ENCODE data around the gene CEACAM16. TPM values are rescaled to one million over a fixed set of nuclear protein-coding genes. Genes with fewer than 3 reads are reported as not detected.
"Not testable (repeated sequence)": the region's sequence is repeated elsewhere in the genome, so short reads cannot be mapped to it uniquely, and the experiment has no call there.

CEACAM16 gene
- total RNA-seq, 1 donor from 2014 or later, result not detected

DNA sequence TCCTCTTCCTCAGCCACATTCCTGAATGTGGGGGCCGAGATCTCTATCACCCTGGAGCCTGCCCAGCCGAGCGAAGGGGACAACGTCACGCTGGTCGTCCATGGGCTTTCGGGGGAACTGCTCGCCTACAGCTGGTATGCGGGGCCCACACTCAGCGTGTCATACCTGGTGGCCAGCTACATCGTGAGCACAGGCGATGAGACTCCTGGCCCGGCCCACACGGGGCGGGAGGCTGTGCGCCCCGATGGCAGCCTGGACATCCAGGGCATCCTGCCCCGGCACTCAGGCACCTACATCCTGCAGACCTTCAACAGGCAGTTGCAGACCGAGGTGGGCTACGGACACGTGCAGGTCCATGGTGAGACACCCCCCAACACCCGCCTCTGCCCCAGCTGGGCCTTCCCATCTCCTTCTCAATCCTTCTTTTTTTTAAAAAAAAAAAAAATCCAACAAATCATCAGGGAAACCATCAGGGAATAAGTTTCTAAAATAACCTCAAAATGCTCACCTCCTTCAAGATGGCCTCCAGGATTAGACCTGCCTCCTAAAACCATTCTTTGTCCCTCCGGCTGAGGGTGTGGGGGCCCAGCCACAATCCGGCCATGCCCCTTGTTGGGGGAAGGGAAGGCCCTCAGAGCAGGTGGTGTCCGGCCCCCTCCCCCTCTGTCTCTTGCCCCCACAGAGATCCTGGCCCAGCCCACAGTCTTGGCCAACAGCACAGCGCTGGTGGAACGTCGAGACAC, 4.6 kb downstream of the CEACAM16 start:
- H3K4me3 ChIP-seq (ENCODE audit: low read depth, low read length), result no peak overlapping the region
- no peak for DNase-seq (ENCODE audit: low read depth)
- TF ChIP-seq, protein P1, sequence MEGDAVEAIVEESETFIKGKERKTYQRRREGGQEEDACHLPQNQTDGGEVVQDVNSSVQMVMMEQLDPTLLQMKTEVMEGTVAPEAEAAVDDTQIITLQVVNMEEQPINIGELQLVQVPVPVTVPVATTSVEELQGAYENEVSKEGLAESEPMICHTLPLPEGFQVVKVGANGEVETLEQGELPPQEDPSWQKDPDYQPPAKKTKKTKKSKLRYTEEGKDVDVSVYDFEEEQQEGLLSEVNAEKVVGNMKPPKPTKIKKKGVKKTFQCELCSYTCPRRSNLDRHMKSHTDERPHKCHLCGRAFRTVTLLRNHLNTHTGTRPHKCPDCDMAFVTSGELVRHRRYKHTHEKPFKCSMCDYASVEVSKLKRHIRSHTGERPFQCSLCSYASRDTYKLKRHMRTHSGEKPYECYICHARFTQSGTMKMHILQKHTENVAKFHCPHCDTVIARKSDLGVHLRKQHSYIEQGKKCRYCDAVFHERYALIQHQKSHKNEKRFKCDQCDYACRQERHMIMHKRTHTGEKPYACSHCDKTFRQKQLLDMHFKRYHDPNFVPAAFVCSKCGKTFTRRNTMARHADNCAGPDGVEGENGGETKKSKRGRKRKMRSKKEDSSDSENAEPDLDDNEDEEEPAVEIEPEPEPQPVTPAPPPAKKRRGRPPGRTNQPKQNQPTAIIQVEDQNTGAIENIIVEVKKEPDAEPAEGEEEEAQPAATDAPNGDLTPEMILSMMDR (conservative IDR thresholded peaks at IDR 0.05; ENCODE audit: low read depth, low read length), result no peak

DNA sequence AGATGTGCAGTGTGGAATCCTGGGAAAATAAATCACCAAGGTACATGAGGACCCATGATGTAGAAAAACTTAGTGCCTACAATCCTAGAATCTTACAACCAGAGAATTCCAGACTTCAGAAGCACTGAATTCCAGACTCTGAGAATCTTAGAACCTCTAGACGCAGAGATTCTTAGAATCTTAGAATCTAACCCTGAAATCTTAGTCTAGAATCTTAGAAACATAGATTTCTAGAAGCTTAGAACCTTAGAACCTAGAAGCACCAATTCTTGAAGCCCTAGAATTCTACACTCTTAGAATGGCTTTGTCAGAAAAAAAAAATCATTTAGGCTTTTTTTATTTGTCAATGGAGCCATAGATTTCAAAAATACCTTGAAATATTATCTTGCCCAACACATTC, 6.0 kb downstream of the CEACAM16 start:
- no peak for DNase-seq (ENCODE audit: low read depth)
- no peak overlapping the region for H3K4me3 ChIP-seq (ENCODE audit: low read depth, low read length)
- TF ChIP-seq, protein P1 (conservative IDR thresholded peaks at IDR 0.05; ENCODE audit: low read depth, low read length), result no peak

DNA sequence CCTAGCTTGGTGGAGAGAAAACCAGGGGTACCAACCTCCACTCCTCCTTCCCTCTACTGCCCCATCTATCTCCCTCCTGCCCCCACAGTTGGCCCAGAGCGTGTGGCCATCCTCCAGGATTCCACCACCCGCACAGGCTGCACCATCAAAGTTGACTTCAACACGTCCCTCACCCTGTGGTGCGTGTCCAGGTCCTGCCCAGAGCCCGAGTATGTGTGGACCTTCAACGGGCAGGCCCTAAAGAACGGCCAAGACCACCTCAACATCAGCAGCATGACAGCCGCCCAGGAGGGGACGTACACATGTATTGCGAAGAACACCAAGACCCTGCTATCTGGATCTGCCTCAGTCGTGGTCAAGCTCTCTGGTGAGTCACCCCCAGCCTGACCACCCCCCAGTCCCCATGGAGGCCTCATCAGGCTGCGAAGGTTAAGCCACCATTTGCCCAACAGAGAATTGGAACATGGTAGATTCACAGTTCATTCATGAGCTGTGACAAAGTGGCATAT, 6.6 kb downstream of the CEACAM16 start:
- DNase-seq (ENCODE audit: low read depth), result no peak
- TF ChIP-seq, protein P1 (conservative IDR thresholded peaks at IDR 0.05; ENCODE audit: low read depth, low read length), result no peak
- H3K4me3 ChIP-seq (ENCODE audit: low read depth, low read length), result no peak overlapping the region

DNA sequence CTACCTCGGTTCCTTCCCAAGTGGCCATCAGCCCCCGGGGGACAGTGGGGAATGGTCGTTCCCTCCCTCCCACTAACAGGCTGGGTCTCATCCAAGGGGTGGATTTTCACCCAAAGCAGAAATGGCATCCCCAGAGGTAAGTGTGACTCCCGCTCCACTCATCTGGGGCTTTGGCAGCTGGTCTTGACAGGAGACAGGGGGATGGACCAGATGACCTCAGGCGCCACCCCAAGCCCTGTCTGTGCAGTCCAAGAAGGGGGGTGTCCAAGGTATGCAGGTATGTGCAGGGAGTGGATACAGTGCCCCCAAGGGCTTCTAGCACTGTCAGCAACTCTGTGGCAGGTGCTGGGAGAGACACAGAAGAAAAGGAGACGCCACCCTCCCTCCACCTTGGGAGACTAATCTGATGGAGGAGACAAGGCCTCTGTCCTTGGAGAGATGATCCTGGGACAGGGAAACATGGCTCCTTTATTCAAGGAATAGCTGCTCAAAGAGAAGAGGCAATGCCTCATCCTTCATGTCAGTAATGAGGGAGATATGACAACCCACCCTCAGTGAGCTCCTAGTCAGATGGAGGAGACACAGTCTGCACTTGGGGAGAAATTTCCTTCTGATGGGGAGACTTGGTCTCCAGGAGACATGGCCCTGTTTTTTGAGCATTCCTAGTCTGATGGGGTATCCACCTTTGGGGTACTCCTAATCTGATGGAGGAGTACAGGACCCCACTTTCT, 7.7 kb downstream of the CEACAM16 start:
- no peak for DNase-seq (ENCODE audit: low read depth)
- no peak overlapping the region for H3K4me3 ChIP-seq (ENCODE audit: low read depth, low read length)

DNA sequence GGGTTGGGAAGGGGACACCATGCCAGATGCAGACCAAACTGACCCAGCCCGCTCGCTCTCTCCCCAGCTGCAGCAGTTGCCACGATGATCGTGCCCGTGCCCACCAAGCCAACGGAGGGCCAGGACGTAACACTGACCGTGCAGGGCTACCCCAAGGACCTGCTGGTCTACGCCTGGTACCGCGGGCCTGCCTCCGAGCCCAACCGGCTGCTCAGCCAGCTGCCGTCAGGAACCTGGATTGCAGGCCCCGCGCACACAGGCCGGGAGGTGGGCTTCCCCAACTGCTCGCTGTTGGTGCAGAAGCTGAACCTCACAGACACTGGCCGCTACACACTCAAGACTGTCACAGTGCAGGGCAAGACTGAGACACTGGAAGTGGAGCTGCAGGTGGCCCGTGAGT, 8.8 kb downstream of the CEACAM16 start:
- no peak for DNase-seq (ENCODE audit: low read depth)
- no peak overlapping the region for H3K4me3 ChIP-seq (ENCODE audit: low read depth, low read length)
- TF ChIP-seq, protein P1 (conservative IDR thresholded peaks at IDR 0.05; ENCODE audit: low read depth, low read length), result no peak

More for the DNA sequence above, 7.7 kb downstream of the CEACAM16 start:
- TF ChIP-seq, protein P1 (conservative IDR thresholded peaks at IDR 0.05; ENCODE audit: low read depth, low read length), result no peak

DNA sequence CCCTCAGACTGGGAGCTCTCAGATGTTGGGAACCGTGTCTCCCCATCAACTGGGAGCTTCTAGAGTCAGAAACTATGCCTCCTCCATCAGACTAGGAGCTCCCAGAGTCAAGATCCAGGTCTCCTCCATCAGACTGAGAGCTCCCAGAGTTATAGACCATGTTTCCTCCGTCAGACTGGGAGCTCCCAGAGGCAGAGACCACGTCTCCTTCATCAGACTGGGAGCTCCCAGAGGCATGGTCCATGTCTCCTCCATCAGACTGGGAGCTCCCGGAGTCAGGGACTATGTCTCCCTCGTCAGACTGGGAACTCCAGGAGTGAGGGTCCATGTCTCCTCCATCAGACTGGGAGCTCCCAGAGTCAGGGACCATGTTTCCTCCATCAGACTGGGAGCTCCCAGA, 10.0 kb downstream of the CEACAM16 start:
- no peak overlapping the region for H3K4me3 ChIP-seq (ENCODE audit: low read depth, low read length)
- no peak for DNase-seq (ENCODE audit: low read depth)
- TF ChIP-seq, protein P1 (conservative IDR thresholded peaks at IDR 0.05; ENCODE audit: low read depth, low read length), result no peak

DNA sequence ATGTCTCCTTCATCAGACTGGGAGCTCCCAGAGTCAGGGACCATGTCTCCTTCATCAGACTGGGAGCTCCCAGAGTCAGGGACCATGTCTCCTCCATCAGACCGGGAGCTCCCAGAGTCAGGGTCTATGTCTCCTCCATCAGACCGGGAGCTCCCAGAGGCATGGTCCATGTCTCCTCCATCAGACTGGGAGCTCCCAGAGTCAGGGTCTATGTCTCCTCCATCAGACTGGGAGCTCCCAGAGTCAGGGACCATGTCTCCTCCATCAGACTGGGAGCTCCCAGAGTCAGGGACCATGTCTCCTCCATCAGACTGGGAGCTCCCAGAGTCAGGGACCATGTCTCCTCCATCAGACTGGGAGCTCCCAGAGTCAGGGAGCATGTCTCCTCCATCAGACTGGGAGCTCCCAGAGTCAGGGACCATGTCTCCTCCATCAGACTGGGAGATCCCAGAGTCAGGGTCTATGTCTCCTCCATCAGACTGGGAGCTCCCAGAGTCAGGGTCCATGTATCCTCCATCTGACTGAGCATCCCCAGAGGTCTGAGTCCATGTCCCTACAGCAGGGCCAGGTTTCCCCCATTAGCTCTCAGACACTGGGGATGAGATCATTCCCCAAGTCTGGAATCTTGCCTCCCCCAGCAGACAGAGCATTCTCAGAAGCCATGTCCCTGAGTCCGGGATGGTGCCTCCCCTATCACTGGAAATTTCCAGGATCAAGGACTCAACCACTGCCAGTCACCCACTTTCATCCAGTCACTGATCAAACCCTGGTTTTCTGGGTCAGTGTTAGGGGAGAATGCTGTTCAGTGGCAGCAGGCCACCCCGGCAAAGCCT, 10.7 kb downstream of the CEACAM16 start:
- not testable (repeated sequence) for H3K4me3 ChIP-seq (ENCODE audit: low read depth, low read length); DNase-seq (ENCODE audit: low read depth)

Measured in epithelial cell of proximal tubule (primary cell).